Thyroid gland (tissue), 4 donors: Measurements from ENCODE around the gene FLCN.

Source experiments
- CTCF ChIP-seq, 6 experiments: fragments of 200-600 bp in 3 of 6; fragments of 450-650 bp in 3 of 6; sonication (generic) in 3 of 6; IDR thresholded peaks; one replicate each; pipeline ENCODE4 v1.5.1; 2016 to 2019; ENCODE audit warnings: antibody characterized with exemption in 6 of 6, mild to moderate bottlenecking in 2 of 6, inconsistent platforms in 1 of 6, moderate library complexity in 1 of 6
- POLR2A ChIP-seq, 2 donors: fragments of 450-650 bp; IDR thresholded peaks; one replicate each; pipeline ENCODE4 v1.6.1; 2017; ENCODE audit warnings: antibody characterized with exemption in 2 of 2, mild to moderate bottlenecking in 2 of 2, moderate library complexity in 1 of 2

DNA sequence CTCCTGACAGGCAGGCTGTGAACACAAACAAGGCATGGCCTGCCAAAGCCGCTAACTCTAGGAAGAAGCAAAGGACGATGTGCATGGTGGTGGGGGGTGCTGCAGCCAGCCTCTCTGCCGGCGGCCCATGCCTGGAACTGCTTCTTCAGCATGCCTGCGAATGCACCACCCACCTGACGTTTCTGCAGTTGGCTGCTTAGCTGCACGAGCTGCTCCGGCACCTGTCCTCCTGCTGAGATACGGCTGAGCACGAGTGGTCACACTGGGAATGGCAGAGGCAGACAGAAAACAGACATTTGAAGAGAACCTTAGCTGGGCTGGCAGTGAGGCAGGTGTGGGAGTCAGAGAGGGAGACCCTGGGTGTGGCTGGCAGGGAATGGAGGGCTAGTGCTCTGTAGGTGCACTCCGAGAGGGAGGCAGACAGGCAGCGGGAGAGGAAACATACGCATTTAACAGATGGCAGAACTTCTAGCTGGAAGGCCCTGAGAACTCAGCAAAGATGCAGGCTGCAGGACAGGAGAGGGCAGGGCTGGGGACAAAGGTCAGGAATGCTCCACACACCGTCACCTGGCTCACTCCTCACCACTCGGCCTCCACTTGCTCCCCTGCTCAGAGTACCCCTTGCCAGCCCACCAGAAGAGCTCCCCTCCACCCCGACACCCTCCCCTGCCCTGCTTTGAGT is 5.2 kb downstream of the FLCN start:
- no peak for TF ChIP-seq CTCF (IDR thresholded peaks at IDR 0.05)
- no peak for TF ChIP-seq POLR2A (IDR thresholded peaks at IDR 0.05)
